H9 (cell line): ENCODE results near the gene SURF1. TPM values are rescaled to one million over a fixed set of nuclear protein-coding genes. Genes with fewer than 3 reads are reported as not detected.

Experiments
- DNase-seq: peaks from one replicate; pipeline ENCODE4 v3.0.0-alpha.2; 2017
- H2AFZ ChIP-seq: one replicate; pipeline ENCODE4 v1.6.1; 2013; ENCODE audit warnings: mild to moderate bottlenecking, low read length, control low read depth, moderate library complexity
- H2AK5ac ChIP-seq: 2 replicates; pipeline ENCODE4 v1.6.1; 2013; ENCODE audit warnings: low read length, control low read depth, mixed read lengths; ENCODE audit not compliant: insufficient read length
- H2BK120ac ChIP-seq: one replicate; pipeline ENCODE4 v1.6.1; 2013; ENCODE audit warnings: low read depth, mild to moderate bottlenecking, low read length, control low read depth, inconsistent platforms; ENCODE audit not compliant: poor library complexity, severe bottlenecking
- H2BK12ac ChIP-seq: 2 replicates; pipeline ENCODE4 v1.6.1; 2013; ENCODE audit warnings: low read length, control low read depth, mixed read lengths, low read depth; ENCODE audit not compliant: insufficient read length
- H2BK15ac ChIP-seq: 2 replicates; pipeline ENCODE4 v1.6.1; 2013; ENCODE audit warnings: low read depth, low read length, control low read depth
- H2BK20ac ChIP-seq: one replicate; pipeline ENCODE4 v1.6.1; 2013; ENCODE audit warnings: low read depth, mild to moderate bottlenecking, low read length, control low read depth, inconsistent platforms; ENCODE audit not compliant: poor library complexity, severe bottlenecking
- H2BK5ac ChIP-seq: 2 replicates; pipeline ENCODE4 v1.6.1; 2013; ENCODE audit warnings: low read length, control low read depth, mixed read lengths; ENCODE audit not compliant: insufficient read length
- H3K14ac ChIP-seq: 2 replicates; pipeline ENCODE4 v1.6.1; 2013; ENCODE audit warnings: low read length, control low read depth; ENCODE audit not compliant: insufficient read depth
- H3K18ac ChIP-seq: 2 replicates; pipeline ENCODE4 v1.6.1; 2013; ENCODE audit warnings: low read depth, mild to moderate bottlenecking, mixed read lengths, low read length, control low read depth; ENCODE audit not compliant: insufficient read length
- H3K23ac ChIP-seq: 2 replicates; pipeline ENCODE4 v1.6.1; 2013; ENCODE audit warnings: low read length, control low read depth, mixed read lengths, low read depth; ENCODE audit not compliant: insufficient read length
- H3K23me2 ChIP-seq: 2 replicates; pipeline ENCODE4 v1.6.1; 2013; ENCODE audit warnings: low read depth, mild to moderate bottlenecking, mixed read lengths, low read length, control low read depth; ENCODE audit not compliant: insufficient read length, poor library complexity, severe bottlenecking
- H3K27ac ChIP-seq: 2 replicates; pipeline ENCODE4 v1.5.1; 2013; ENCODE audit warnings: low read length, control low read depth, mixed read lengths, low read depth; ENCODE audit not compliant: insufficient read length
- H3K27me3 ChIP-seq: 2 replicates; pipeline ENCODE4 v1.6.1; 2013; ENCODE audit warnings: low read length, control low read depth, inconsistent platforms; ENCODE audit not compliant: insufficient read depth
- H3K4ac ChIP-seq: 2 replicates; pipeline ENCODE4 v1.6.1; 2013; ENCODE audit warnings: low read depth, mild to moderate bottlenecking, control low read depth, inconsistent platforms, low read length, moderate library complexity
- H3K4me1 ChIP-seq: 2 replicates; pipeline ENCODE4 v1.6.1; 2013; ENCODE audit warnings: low read length, control low read depth, inconsistent platforms; ENCODE audit not compliant: insufficient read depth
- H3K4me2 ChIP-seq: 2 replicates; pipeline ENCODE4 v1.6.1; 2013; ENCODE audit warnings: low read length, control low read depth, mixed read lengths; ENCODE audit not compliant: insufficient read length, insufficient read depth
- H3K56ac ChIP-seq: 2 replicates; pipeline ENCODE4 v1.6.1; 2013; ENCODE audit warnings: low read depth, mild to moderate bottlenecking, mixed read lengths, low read length, control low read depth; ENCODE audit not compliant: insufficient read length
- H3K79me1 ChIP-seq: 2 replicates; pipeline ENCODE4 v1.6.1; 2013; ENCODE audit warnings: low read depth, mild to moderate bottlenecking, moderate library complexity, low read length, control low read depth, inconsistent platforms; ENCODE audit not compliant: insufficient read depth, poor library complexity, severe bottlenecking
- H3K79me2 ChIP-seq: 2 replicates; pipeline ENCODE4 v1.6.1; 2013; ENCODE audit warnings: low read length, control low read depth, inconsistent platforms; ENCODE audit not compliant: insufficient read depth
- H3K9ac ChIP-seq: 2 replicates; pipeline ENCODE4 v1.6.1; 2013; ENCODE audit warnings: low read length, control low read depth, mixed read lengths; ENCODE audit not compliant: insufficient read length; ENCODE audit errors: extremely low read depth
- H3K9me3 ChIP-seq: one replicate; pipeline ENCODE4 v1.6.1; 2013; ENCODE audit warnings: low read depth, low read length, inconsistent platforms; ENCODE audit not compliant: control insufficient read depth
- H3T11ph ChIP-seq: one replicate; pipeline ENCODE4 v1.6.1; 2013; ENCODE audit warnings: mild to moderate bottlenecking, low read length, control low read depth, inconsistent platforms
- H4K20me1 ChIP-seq: one replicate; pipeline ENCODE4 v1.6.1; 2013; ENCODE audit not compliant: control insufficient read depth, insufficient read length, insufficient read depth
- H4K5ac ChIP-seq: 2 replicates; pipeline ENCODE4 v1.6.1; 2013; ENCODE audit warnings: low read depth, mild to moderate bottlenecking, mixed read lengths, low read length, control low read depth; ENCODE audit not compliant: insufficient read length
- H4K8ac ChIP-seq: replicated peaks from 2 replicates; pipeline ENCODE4 v1.6.1; 2013; ENCODE audit warnings: low read length, control low read depth, mixed read lengths, low read depth; ENCODE audit not compliant: insufficient read length
- H4K91ac ChIP-seq: 2 replicates; pipeline ENCODE4 v1.6.1; 2013; ENCODE audit warnings: low read depth, mild to moderate bottlenecking, moderate library complexity, mixed read lengths, low read length, control low read depth; ENCODE audit not compliant: insufficient read length
- H3K27ac Mint-ChIP-seq, 3 experiments: 2 replicates in 2 of 3; 3 replicates in 1 of 3; pipeline ENCODE4 v1.8.0; 2020 to 2021; ENCODE audit warnings: mixed read lengths in 3 of 3, mild to moderate bottlenecking in 1 of 3, moderate library complexity in 1 of 3
- H3K27me3 Mint-ChIP-seq: 2 replicates; pipeline ENCODE4 v1.8.0; 2021; ENCODE audit warnings: low read depth, mild to moderate bottlenecking, moderate library complexity, mixed read lengths
- H3K36me3 Mint-ChIP-seq, 3 experiments: 2 replicates in 2 of 3; 3 replicates in 1 of 3; pipeline ENCODE4 v1.8.0; 2020 to 2021; ENCODE audit warnings: low read depth in 3 of 3, mixed read lengths in 3 of 3; ENCODE audit not compliant: insufficient read depth in 1 of 3
- H3K4me1 Mint-ChIP-seq, 2 experiments: 2 replicates each; pipeline ENCODE4 v1.8.0; 2020; ENCODE audit warnings: mixed read lengths in 2 of 2
- H3K4me3 Mint-ChIP-seq, 2 experiments: 2 replicates in 1 of 2; 3 replicates in 1 of 2; pipeline ENCODE4 v1.8.0; 2020 to 2021; ENCODE audit warnings: mild to moderate bottlenecking in 2 of 2, mixed read lengths in 2 of 2, moderate library complexity in 1 of 2
- H3K9me3 Mint-ChIP-seq, 2 experiments: 2 replicates in 1 of 2; 3 replicates in 1 of 2; pipeline ENCODE4 v1.8.0; 2020; ENCODE audit warnings: mild to moderate bottlenecking in 2 of 2, mixed read lengths in 2 of 2, moderate library complexity in 1 of 2
- CTCF ChIP-seq: fragments of 200-600 bp; sonication (generic); conservative IDR thresholded peaks from 3 replicates; pipeline ENCODE4 v1.8.0; 2021; ENCODE audit warnings: antibody characterized with exemption, mild to moderate bottlenecking
- WGBS: extraction: QIAGEN DNeasy Blood & Tissue Kit; methylation state at CpG from one replicate; pipeline ENCODE4 v1.1.7; 2013; ENCODE audit warnings: missing lambda C conversion rate, low lambda C conversion rate, mixed read lengths; ENCODE audit not compliant: insufficient read length; ENCODE audit errors: extremely low coverage; 5-methylcytosine and 5-hydroxymethylcytosine counted together
- total RNA-seq: library from RNA; stranded (reverse); gene quantifications from 2 replicates; pipeline ENCODE4 v1.2.1, GENCODE V29; 2021

SURF1 gene
- total RNA-seq, 1 experiment from 2014 or later = 43.3 TPM

- H2BK15ac ChIP-seq = no peak overlapping the region
- peaks cover 0 to 9% (median 4%) of the 10 kb centered on the region in 3 experiments; a peak in 4 of 7 replicates for H3K36me3 Mint-ChIP-seq
- H3K56ac ChIP-seq = no peak overlapping the region
- H3K27me3 Mint-ChIP-seq = peaks cover 28% of the 10 kb centered on the region
- no peak overlapping the region for H3K9ac ChIP-seq
- TF ChIP-seq CTCF = no peak
- H4K5ac ChIP-seq = no peak overlapping the region
- peaks cover 11% of the 10 kb centered on the region for H3K9me3 ChIP-seq
- H2BK12ac ChIP-seq = no peak overlapping the region
- peaks cover 25 to 32% of the 10 kb centered on the region in 2 experiments for H3K9me3 Mint-ChIP-seq
- no peak overlapping the region for H4K91ac ChIP-seq
- no peak overlapping the region for H2BK5ac ChIP-seq
- no peaks in the 10 kb centered on the region for H3K79me1 ChIP-seq
- no peak for DNase-seq
- no peak overlapping the region for H3T11ph ChIP-seq
- H3K4me3 Mint-ChIP-seq = no peak overlapping the region
- H2BK20ac ChIP-seq = no peak overlapping the region
- no peak overlapping the region for H3K18ac ChIP-seq
- no peaks in the 10 kb centered on the region for H4K20me1 ChIP-seq
- H3K23ac ChIP-seq = no peak overlapping the region
- no peak overlapping the region for H3K4me2 ChIP-seq
- H2AK5ac ChIP-seq = no peak overlapping the region
- H4K8ac ChIP-seq = no peak overlapping the region
- H3K14ac ChIP-seq = no peak overlapping the region
- no peaks in the 10 kb centered on the region for H3K4me1 Mint-ChIP-seq
- no peaks in the 10 kb centered on the region; the same call in 1 of the 2 replicates for H3K4me1 ChIP-seq
- no peak overlapping the region for H3K27ac ChIP-seq
- no peaks in the 10 kb centered on the region for H3K23me2 ChIP-seq
- no CpG with 5 or more reads among the region's 10 CpGs for WGBS
- no peak overlapping the region for H3K4ac ChIP-seq
- no peaks in the 10 kb centered on the region for H3K27me3 ChIP-seq
- H3K79me2 ChIP-seq = no peaks in the 10 kb centered on the region
- no peak overlapping the region for H2BK120ac ChIP-seq
- no peak overlapping the region for H3K27ac Mint-ChIP-seq
- no peak overlapping the region for H2AFZ ChIP-seq
These were observed 33.1 kb downstream of the SURF1 start for GRCh38 chr9:133323211-133323610.
